ENCODE measurements around the gene SLMAP. TPM values are rescaled to one million over a fixed set of nuclear protein-coding genes. Genes with fewer than 3 reads are reported as not detected.

The SLMAP gene
- total and polyA plus RNA-seq, 2 of the 4 experiments (the other 2 are of a cell fraction), result 15.5 to 26.5 TPM

DNA sequence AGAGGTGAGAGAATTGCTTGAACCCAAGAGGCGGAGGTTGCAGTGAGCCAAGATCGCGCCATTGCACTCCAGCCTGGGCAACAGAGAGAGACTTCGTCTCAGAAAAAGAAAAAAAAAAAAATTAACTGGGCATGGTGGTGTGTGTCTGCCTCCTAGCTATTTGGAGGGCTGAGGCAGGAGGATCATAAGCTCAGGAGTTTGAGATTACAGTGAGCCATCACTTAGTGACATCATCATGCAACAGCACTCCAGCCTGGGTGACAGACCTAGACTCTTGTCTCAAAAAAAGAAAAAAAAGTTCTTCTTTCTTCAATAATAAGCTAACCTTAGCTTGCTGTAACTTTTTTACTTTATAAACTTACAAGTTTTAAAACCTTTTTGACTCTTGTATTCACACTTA is 99.8 kb downstream of the SLMAP start:
- Histone ChIP-seq H3K4ac (ENCODE audit: low read depth, low read length) (no peak overlapping the region), H3K9me3 (ENCODE audit: control insufficient read depth, insufficient read depth, low read length) (no peaks in the 10 kb centered on the region), H3K79me1 (ENCODE audit: low read depth in 1 of 2, low read length in 2 of 2) (peaks cover 4 to 5% of the 10 kb centered on the region in 2 experiments), H4K91ac (ENCODE audit: insufficient read depth, low read depth, low read length) (no peak overlapping the region), H3K4me1 (ENCODE audit: control insufficient read depth, insufficient read depth, low read length) (no peaks in the 10 kb centered on the region), H3K27ac (ENCODE audit: insufficient read depth, low read length) (no peak overlapping the region), H3K36me3 (ENCODE audit: control insufficient read depth, insufficient read depth, low read length) (peaks cover 3% of the 10 kb centered on the region; the same call in 1 of the 2 replicates), H3K27me3 (ENCODE audit: control insufficient read depth, insufficient read depth, low read length) (no peaks in the 10 kb centered on the region), H3K9ac (ENCODE audit: low read depth, low read length) (no peak overlapping the region), H3K4me3 (ENCODE audit: insufficient read depth, low read depth, low read length) (no peak overlapping the region), H4K8ac (ENCODE audit: low read depth in 2 of 2, low read length in 2 of 2) (no peak overlapping the region), H2BK5ac (ENCODE audit: low read depth, low read length, poor library complexity, severe bottlenecking) (no peak overlapping the region), H2AK9ac (replicated peaks; ENCODE audit: low read depth, low read length, poor library complexity) (no peak overlapping the region), H4K20me1 (ENCODE audit: insufficient read depth, low read length) (peaks cover 4% of the 10 kb centered on the region; the same call in 1 of the 2 replicates), H3K23ac (ENCODE audit: low read depth, low read length) (no peak overlapping the region), H3K18ac (ENCODE audit: low read depth, low read length) (no peak overlapping the region), H2BK20ac (ENCODE audit: low read depth, low read length) (no peak overlapping the region), H2BK15ac (ENCODE audit: low read depth, low read length) (no peak overlapping the region), H4K5ac (ENCODE audit: low read depth, low read length) (no peak overlapping the region), H3K4me2 (ENCODE audit: low read depth, low read length) (no peak overlapping the region), H3K9me1 (ENCODE audit: insufficient read depth, low read length) (no peaks in the 10 kb centered on the region), H3K14ac (replicated peaks; ENCODE audit: low read depth, low read length) (no peak overlapping the region), H3K56ac (ENCODE audit: extremely low read depth, insufficient read depth, low read length) (no peak overlapping the region), H2BK120ac (ENCODE audit: low read depth, low read length) (no peak overlapping the region), H2AK5ac (ENCODE audit: low read depth, low read length) (no peak overlapping the region), H2AFZ (replicated peaks; ENCODE audit: low read length, poor library complexity) (no peak overlapping the region)
- ChIA-PET POLR2A (ENCODE audit: unreplicated experiment) (no interaction called here), CTCF (no interaction called here)
- ATAC-seq (ENCODE audit: low read depth) (no peak), DNase-seq (peak; percentile 39)
- TF ChIP-seq, protein P1, sequence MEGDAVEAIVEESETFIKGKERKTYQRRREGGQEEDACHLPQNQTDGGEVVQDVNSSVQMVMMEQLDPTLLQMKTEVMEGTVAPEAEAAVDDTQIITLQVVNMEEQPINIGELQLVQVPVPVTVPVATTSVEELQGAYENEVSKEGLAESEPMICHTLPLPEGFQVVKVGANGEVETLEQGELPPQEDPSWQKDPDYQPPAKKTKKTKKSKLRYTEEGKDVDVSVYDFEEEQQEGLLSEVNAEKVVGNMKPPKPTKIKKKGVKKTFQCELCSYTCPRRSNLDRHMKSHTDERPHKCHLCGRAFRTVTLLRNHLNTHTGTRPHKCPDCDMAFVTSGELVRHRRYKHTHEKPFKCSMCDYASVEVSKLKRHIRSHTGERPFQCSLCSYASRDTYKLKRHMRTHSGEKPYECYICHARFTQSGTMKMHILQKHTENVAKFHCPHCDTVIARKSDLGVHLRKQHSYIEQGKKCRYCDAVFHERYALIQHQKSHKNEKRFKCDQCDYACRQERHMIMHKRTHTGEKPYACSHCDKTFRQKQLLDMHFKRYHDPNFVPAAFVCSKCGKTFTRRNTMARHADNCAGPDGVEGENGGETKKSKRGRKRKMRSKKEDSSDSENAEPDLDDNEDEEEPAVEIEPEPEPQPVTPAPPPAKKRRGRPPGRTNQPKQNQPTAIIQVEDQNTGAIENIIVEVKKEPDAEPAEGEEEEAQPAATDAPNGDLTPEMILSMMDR (conservative IDR thresholded peaks at IDR 0.05; ENCODE audit: low read depth, low read length), result no peak
- TF ChIP-seq RAD21 (IDR thresholded peaks at IDR 0.05; ENCODE audit: low read length) (no peak), CHD1 (IDR thresholded peaks at IDR 0.05; ENCODE audit: low read depth, low read length) (no peak), CEBPB (IDR thresholded peaks at IDR 0.05; ENCODE audit: low read depth, low read length) (no peak), FOS (IDR thresholded peaks at IDR 0.05; ENCODE audit: low read depth, low read length) (no peak), MAFK (IDR thresholded peaks at IDR 0.05; ENCODE audit: low read depth, low read length) (no peak), RFX5 (IDR thresholded peaks at IDR 0.05; ENCODE audit: low read depth, low read length) (no peak), MAZ (IDR thresholded peaks at IDR 0.05; ENCODE audit: borderline replicate concordance, low read depth, low read length) (no peak), MXI1 (IDR thresholded peaks at IDR 0.05; ENCODE audit: borderline replicate concordance, low read depth, low read length) (no peak), POLR2A (IDR thresholded peaks at IDR 0.05; ENCODE audit: low read depth, low read length) (no peak), BHLHE40 (IDR thresholded peaks at IDR 0.05; ENCODE audit: low read depth, low read length) (no peak), NFE2L2 (IDR thresholded peaks at IDR 0.05; ENCODE audit: low read depth, low read length) (no peak)
- TF ChIP-seq, protein P2, sequence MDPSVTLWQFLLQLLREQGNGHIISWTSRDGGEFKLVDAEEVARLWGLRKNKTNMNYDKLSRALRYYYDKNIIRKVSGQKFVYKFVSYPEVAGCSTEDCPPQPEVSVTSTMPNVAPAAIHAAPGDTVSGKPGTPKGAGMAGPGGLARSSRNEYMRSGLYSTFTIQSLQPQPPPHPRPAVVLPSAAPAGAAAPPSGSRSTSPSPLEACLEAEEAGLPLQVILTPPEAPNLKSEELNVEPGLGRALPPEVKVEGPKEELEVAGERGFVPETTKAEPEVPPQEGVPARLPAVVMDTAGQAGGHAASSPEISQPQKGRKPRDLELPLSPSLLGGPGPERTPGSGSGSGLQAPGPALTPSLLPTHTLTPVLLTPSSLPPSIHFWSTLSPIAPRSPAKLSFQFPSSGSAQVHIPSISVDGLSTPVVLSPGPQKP (IDR thresholded peaks at IDR 0.05; ENCODE audit: borderline replicate concordance, low read depth, low read length), result no peak
- TF ChIP-seq, protein P3, sequence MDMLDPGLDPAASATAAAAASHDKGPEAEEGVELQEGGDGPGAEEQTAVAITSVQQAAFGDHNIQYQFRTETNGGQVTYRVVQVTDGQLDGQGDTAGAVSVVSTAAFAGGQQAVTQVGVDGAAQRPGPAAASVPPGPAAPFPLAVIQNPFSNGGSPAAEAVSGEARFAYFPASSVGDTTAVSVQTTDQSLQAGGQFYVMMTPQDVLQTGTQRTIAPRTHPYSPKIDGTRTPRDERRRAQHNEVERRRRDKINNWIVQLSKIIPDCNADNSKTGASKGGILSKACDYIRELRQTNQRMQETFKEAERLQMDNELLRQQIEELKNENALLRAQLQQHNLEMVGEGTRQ (IDR thresholded peaks at IDR 0.05; ENCODE audit: low read depth, low read length), result no peak
- 80% methylated on average over 3 of the region's 4 CpGs; no CpG with 5 or more reads in 1 of the 2 experiments for WGBS, 2 experiments (ENCODE audit: extremely low coverage in 2 of 2, insufficient read length in 1 of 2)
- no TSS peak for BruUV-seq (replicated peaks)
- dilution Hi-C loops (cut with HindIII; ENCODE audit: low sequenced_read_pairs, unreplicated experiment) (no loop called here), in situ Hi-C loops (cut with MboI; ENCODE audit: low sequenced_read_pairs) (loop anchor here (25.0 kb wide), 1 partner anchor 469 kb away; no protein-coding TSS in a partner anchor), intact Hi-C loops (cut with micrococcal nuclease) (loop anchor here (10.0 kb wide), 1 partner anchor 191 kb away; no protein-coding TSS in a partner anchor)
